CD4-positive, alpha-beta T cell (primary cell): ENCODE data around the gene OR4N5. TPM values are rescaled to one million over a fixed set of nuclear protein-coding genes. Genes with fewer than 3 reads are reported as not detected.
"Not testable (repeated sequence)": the region's sequence is repeated elsewhere in the genome, so short reads cannot be mapped to it uniquely, and the experiment has no call there.

ENCODE experiments used
- ATAC-seq: fragments of 200-7000 bp; cut with Tn5 transposase; one replicate; pipeline ENCODE4 v1.10.0; 2022; ENCODE audit warnings: mild to moderate bottlenecking; ENCODE audit not compliant: poor library complexity
- CTCF ChIA-PET: fragments of 350-600 bp; sonication (Branson Sonifier 250); formaldehyde crosslinking; loops from one replicate; lab custom pipeline; 2021; ENCODE audit warnings: antibody characterized with exemption, inconsistent platforms; lab: Charles Lee
- POLR2A ChIA-PET: fragments of 350-600 bp; sonication (Branson Sonifier 250); formaldehyde crosslinking; loops from one replicate; lab custom pipeline; 2021; ENCODE audit warnings: antibody characterized with exemption, inconsistent platforms; lab: Charles Lee
- DNase-seq, 14 experiments: peaks; one replicate each; pipeline ENCODE4 v3.0.0-alpha.2; 2013 to 2020; ENCODE audit warnings: mixed read lengths in 2 of 14
- H3K27ac ChIP-seq, 2 donors: one replicate each; pipeline versions ENCODE4 v1.5.1 to v1.7.0; 2013; ENCODE audit warnings: low read length in 2 of 2, low read depth in 1 of 2, mild to moderate bottlenecking in 1 of 2
- H3K27me3 ChIP-seq, 2 experiments: 1 replicate in 1 of 2; 2 replicates in 1 of 2; pipeline versions ENCODE4 v1.6.1 to v1.7.0; 2013; ENCODE audit warnings: low read length in 2 of 2, control low read depth in 1 of 2, mild to moderate bottlenecking in 1 of 2, moderate library complexity in 1 of 2; ENCODE audit not compliant: insufficient read depth in 2 of 2, control insufficient read depth in 1 of 2
- H3K36me3 ChIP-seq: one replicate; pipeline ENCODE4 v1.6.1; 2013; ENCODE audit warnings: low read length, control low read depth; ENCODE audit not compliant: insufficient read depth
- H3K4me1 ChIP-seq: one replicate; pipeline ENCODE4 v1.6.1; 2013; ENCODE audit warnings: low read length, control low read depth; ENCODE audit not compliant: insufficient read depth
- H3K4me3 ChIP-seq: one replicate; pipeline ENCODE4 v1.5.1; 2013; ENCODE audit warnings: mild to moderate bottlenecking, low read length, moderate library complexity
- H3K9me3 ChIP-seq, 2 experiments: 1 replicate in 1 of 2; 2 replicates in 1 of 2; pipeline versions ENCODE4 v1.6.1 to v1.7.0; 2013; ENCODE audit warnings: low read length in 2 of 2, mild to moderate bottlenecking in 2 of 2, control low read depth in 1 of 2, moderate library complexity in 1 of 2; ENCODE audit not compliant: control insufficient read depth in 1 of 2, insufficient read depth in 1 of 2
- H3K27ac Mint-ChIP-seq: one replicate; pipeline ENCODE4 v1.8.0; 2020; ENCODE audit warnings: mixed read lengths
- H3K27me3 Mint-ChIP-seq: one replicate; pipeline ENCODE4 v1.8.0; 2021; ENCODE audit warnings: mixed read lengths
- H3K36me3 Mint-ChIP-seq: one replicate; pipeline ENCODE4 v1.8.0; 2021; ENCODE audit warnings: low read depth, mixed read lengths
- H3K4me1 Mint-ChIP-seq: one replicate; pipeline ENCODE4 v1.8.0; 2021; ENCODE audit warnings: low read depth, mixed read lengths
- H3K4me3 Mint-ChIP-seq: one replicate; pipeline ENCODE4 v1.8.0; 2020; ENCODE audit warnings: mild to moderate bottlenecking, mixed read lengths
- H3K9me3 Mint-ChIP-seq: one replicate; pipeline ENCODE4 v1.8.0; 2020; ENCODE audit warnings: mixed read lengths
- CTCF ChIP-seq: fragments of 200-600 bp; IDR thresholded peaks from one replicate; pipeline ENCODE4 v1.8.0; 2022; ENCODE audit warnings: antibody characterized with exemption, mild to moderate bottlenecking
- intact Hi-C, 2 experiments: fragments of 100-400 bp; cut with DNase I in 1 of 2; cut with micrococcal nuclease in 1 of 2; formaldehyde crosslinking; loops; one replicate each; pipeline versions ENCODE4 v1.15.1 to v1.9.0; 2023 to 2025; cut with DNase I, micrococcal nuclease
- polyA plus RNA-seq, 2 donors: library from polyadenylated mRNA; unstranded; fragments of 120-200 nt; gene quantifications; one replicate each; pipeline ENCODE4 v1.2.1, GENCODE V29; 2013
- total RNA-seq, 174 experiments: library from RNA in 2 of 174; stranded (reverse) in 2 of 174; gene quantifications; one replicate each; pipeline ENCODE4 v1.2.3 and lab custom pipeline; 2021 to 2026

OR4N5 gene
- not detected for total RNA-seq
- polyA plus RNA-seq (2013, experiment 1 of 2), result not detected
- not detected for polyA plus RNA-seq (2013, experiment 2 of 2)
- total RNA-seq (lab: John Stamatoyannopoulos, UW), result 0 to 0.06 (median 0) reads per million in 172 experiments

DNA sequence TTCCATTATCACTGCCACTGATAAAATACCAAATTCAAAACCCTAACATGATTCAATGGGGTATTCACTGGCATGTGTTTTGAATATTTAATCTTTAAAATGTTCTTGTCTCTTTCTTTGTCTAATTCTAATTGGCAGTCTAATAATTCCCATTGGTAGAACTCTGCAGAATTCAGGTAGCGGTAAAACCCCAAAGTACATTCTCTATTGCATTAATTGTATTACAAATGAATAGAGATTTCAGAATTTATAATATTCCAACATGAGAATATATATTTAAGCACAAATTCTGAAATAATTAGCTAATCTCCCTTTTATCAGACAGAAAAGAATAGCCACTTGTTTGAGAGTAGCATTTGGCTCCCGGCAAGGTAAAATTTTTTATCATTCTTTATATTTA is at the start of gene OR4N5:
Gene OR4N5, plus strand, starts transcription at position 301 of the 400 bp plus-strand sequence. CDS start 4,916 bp downstream, outside the sequence.
- no peaks in the 10 kb centered on the region for H3K36me3 Mint-ChIP-seq
- Histone ChIP-seq H3K36me3 (no peaks in the 10 kb centered on the region), H3K4me3 (no peak within 1 kb of the TSS), H3K9me3 (no peaks in the 10 kb centered on the region), H3K27me3 (peaks cover 0 to 13% of the 10 kb centered on the region in 2 experiments), H3K27ac (no peak within 1 kb of the TSS), H3K4me1 (no peaks in the 10 kb centered on the region)
- CTCF ChIA-PET, result no interaction called here
- H3K4me3 Mint-ChIP-seq, result no peak within 1 kb of the TSS
- peaks cover 32% of the 10 kb centered on the region for H3K27me3 Mint-ChIP-seq
- no peak for ATAC-seq
- POLR2A ChIA-PET, result no interaction called here
- peaks cover 3% of the 10 kb centered on the region for H3K9me3 Mint-ChIP-seq
- TF ChIP-seq CTCF, result no peak
- H3K4me1 Mint-ChIP-seq, result no peaks in the 10 kb centered on the region
- no peak within 1 kb of the TSS for H3K27ac Mint-ChIP-seq
- no peak for DNase-seq
- intact Hi-C loops, result no loop called here

GRCh38 chr14:20092050-20092449 is 46.6 kb upstream of the OR4N5 start:
- ChIA-PET CTCF (no interaction called here), POLR2A (no interaction called here)
- Histone ChIP-seq H3K9me3 (no peaks in the 10 kb centered on the region), H3K27ac (no peak overlapping the region), H3K4me1 (no peaks in the 10 kb centered on the region), H3K4me3 (no peak overlapping the region), H3K36me3 (no peaks in the 10 kb centered on the region), H3K27me3 (no peaks in the 10 kb centered on the region)
- Mint-ChIP-seq H3K4me3 (no peak overlapping the region), H3K27ac (no peak overlapping the region), H3K9me3 (no peaks in the 10 kb centered on the region), H3K36me3 (no peaks in the 10 kb centered on the region), H3K4me1 (peaks cover 8% of the 10 kb centered on the region), H3K27me3 (no peaks in the 10 kb centered on the region)
- DNase-seq (no peak), ATAC-seq (no peak)
- no peak for TF ChIP-seq CTCF
- intact Hi-C loops, result no loop called here

- no peaks in the 10 kb centered on the region for H3K36me3 Mint-ChIP-seq
- ChIA-PET POLR2A (no interaction called here), CTCF (no interaction called here)
- H3K27ac Mint-ChIP-seq, result no peak overlapping the region
- TF ChIP-seq CTCF, result no peak
- no peaks in the 10 kb centered on the region for H3K27me3 Mint-ChIP-seq
- ATAC-seq, result no peak
- Histone ChIP-seq H3K4me1 (no peaks in the 10 kb centered on the region), H3K27me3 (no peaks in the 10 kb centered on the region), H3K36me3 (no peaks in the 10 kb centered on the region), H3K9me3 (no peaks in the 10 kb centered on the region), H3K4me3 (no peak overlapping the region), H3K27ac (no peak overlapping the region)
- no peak overlapping the region for H3K4me3 Mint-ChIP-seq
- intact Hi-C loops, result no loop called here
- DNase-seq, result no peak
- no peaks in the 10 kb centered on the region for H3K9me3 Mint-ChIP-seq
- peaks cover 8% of the 10 kb centered on the region for H3K4me1 Mint-ChIP-seq
Observed at GRCh38 chr14:20093442-20093841, 45.2 kb upstream of the OR4N5 start.

GRCh38 chr14:20098926-20099770 is 39.5 kb upstream of the OR4N5 start:
- H3K4me1 ChIP-seq, H3K9me3 ChIP-seq, ATAC-seq, H3K4me3 ChIP-seq, DNase-seq, intact Hi-C loops, H3K4me3 Mint-ChIP-seq, H3K4me1 Mint-ChIP-seq, H3K27me3 Mint-ChIP-seq, H3K27me3 ChIP-seq, CTCF ChIA-PET, H3K9me3 Mint-ChIP-seq, H3K36me3 ChIP-seq, POLR2A ChIA-PET, H3K27ac ChIP-seq, H3K36me3 Mint-ChIP-seq, H3K27ac Mint-ChIP-seq: not testable (repeated sequence)
